ENCODE results near the gene NDFIP2. TPM values are rescaled to one million over a fixed set of nuclear protein-coding genes. Genes with fewer than 3 reads are reported as not detected.

The NDFIP2 gene
- total and polyA plus RNA-seq, 7 donors = 9.2 to 52.2 (median 13.7) TPM

- TF ChIP-seq EP300 (IDR thresholded peaks at IDR 0.05) (no peak), POLR2A (IDR thresholded peaks at IDR 0.05) (no peak), POLR2AphosphoS5 (IDR thresholded peaks at IDR 0.05) (no peak), CTCF (IDR thresholded peaks at IDR 0.05) (no peak)
- no peak for DNase-seq
- no peaks in the 10 kb centered on the region for H3K9me3 ChIP-seq
- peaks cover 0 to 33% (median 2%) of the 10 kb centered on the region in 4 donors for H3K36me3 ChIP-seq
- no peaks in the 10 kb centered on the region for H3K4me1 ChIP-seq
- no peaks in the 10 kb centered on the region for H3K27me3 ChIP-seq
- no peak overlapping the region for H3K27ac ChIP-seq
- intact Hi-C loops (cut with DNase I) = no loop called here
- no peak overlapping the region for H3K4me3 ChIP-seq
Measured at GRCh38 chr13:79522583-79522982, 41.6 kb downstream of the NDFIP2 start.

GRCh38 chr13:79525064-79525857, 44.3 kb downstream of the NDFIP2 start:
- Histone ChIP-seq H3K9me3 (no peaks in the 10 kb centered on the region), H3K27ac (no peak overlapping the region), H3K4me3 (no peak overlapping the region), H3K27me3 (no peaks in the 10 kb centered on the region), H3K4me1 (peaks cover 0 to 12% (median 5%) of the 10 kb centered on the region in 4 donors), H3K36me3 (peaks cover 0 to 33% (median 2%) of the 10 kb centered on the region in 4 donors)
- WGBS, 2 donors = 66 to 84% methylated on average over 8 of the region's 8 CpGs
- DNase-seq = no peak
- intact Hi-C loops (cut with DNase I) = no loop called here
- TF ChIP-seq CTCF (IDR thresholded peaks at IDR 0.05) = no peak
- no peak for TF ChIP-seq EP300 (IDR thresholded peaks at IDR 0.05)
- no peak for TF ChIP-seq POLR2AphosphoS5 (IDR thresholded peaks at IDR 0.05)
- TF ChIP-seq POLR2A (IDR thresholded peaks at IDR 0.05) = no peak

GRCh38 chr13:79527698-79528097, 46.7 kb downstream of the NDFIP2 start:
- no peak overlapping the region for H3K27ac ChIP-seq
- peaks cover 0 to 12% (median 5%) of the 10 kb centered on the region in 4 donors for H3K4me1 ChIP-seq
- no peak overlapping the region for H3K4me3 ChIP-seq
- no peak for DNase-seq
- peaks cover 0 to 21% (median 2%) of the 10 kb centered on the region in 4 donors for H3K36me3 ChIP-seq
- intact Hi-C loops (cut with DNase I) = no loop called here
- TF ChIP-seq POLR2AphosphoS5 (IDR thresholded peaks at IDR 0.05) (no peak), EP300 (IDR thresholded peaks at IDR 0.05) (no peak), POLR2A (IDR thresholded peaks at IDR 0.05) (no peak), CTCF (IDR thresholded peaks at IDR 0.05) (no peak)
- 93 to 94% methylated on average over 5 of the region's 5 CpGs for WGBS, 2 donors
- H3K27me3 ChIP-seq = no peaks in the 10 kb centered on the region
- no peaks in the 10 kb centered on the region for H3K9me3 ChIP-seq

GRCh38 chr13:79528356-79528755, 47.4 kb downstream of the NDFIP2 start:
- Histone ChIP-seq H3K27me3 (no peaks in the 10 kb centered on the region), H3K4me1 (peaks cover 0 to 12% (median 5%) of the 10 kb centered on the region in 4 donors), H3K9me3 (no peaks in the 10 kb centered on the region), H3K4me3 (no peak overlapping the region), H3K36me3 (peaks cover 0 to 15% (median 2%) of the 10 kb centered on the region in 4 donors), H3K27ac (no peak overlapping the region)
- TF ChIP-seq CTCF (IDR thresholded peaks at IDR 0.05) (no peak), POLR2A (IDR thresholded peaks at IDR 0.05) (no peak), EP300 (IDR thresholded peaks at IDR 0.05) (no peak), POLR2AphosphoS5 (IDR thresholded peaks at IDR 0.05) (no peak)
- WGBS, 2 donors = 93 to 95% methylated on average over 4 of the region's 4 CpGs
- intact Hi-C loops (cut with DNase I) = no loop called here
- no peak for DNase-seq
